H9 (cell line): ENCODE data around the gene IGF1R. TPM values are rescaled to one million over a fixed set of nuclear protein-coding genes. Genes with fewer than 3 reads are reported as not detected.

ENCODE experiments used
- DNase-seq: peaks from one replicate; pipeline ENCODE4 v3.0.0-alpha.2; 2017
- H2AFZ ChIP-seq: one replicate; pipeline ENCODE4 v1.6.1; 2013; ENCODE audit warnings: mild to moderate bottlenecking, low read length, control low read depth, moderate library complexity
- H2AK5ac ChIP-seq: 2 replicates; pipeline ENCODE4 v1.6.1; 2013; ENCODE audit warnings: low read length, control low read depth, mixed read lengths; ENCODE audit not compliant: insufficient read length
- H2BK120ac ChIP-seq: one replicate; pipeline ENCODE4 v1.6.1; 2013; ENCODE audit warnings: low read depth, mild to moderate bottlenecking, low read length, control low read depth, inconsistent platforms; ENCODE audit not compliant: poor library complexity, severe bottlenecking
- H2BK12ac ChIP-seq: 2 replicates; pipeline ENCODE4 v1.6.1; 2013; ENCODE audit warnings: low read length, control low read depth, mixed read lengths, low read depth; ENCODE audit not compliant: insufficient read length
- H2BK15ac ChIP-seq: 2 replicates; pipeline ENCODE4 v1.6.1; 2013; ENCODE audit warnings: low read depth, low read length, control low read depth
- H2BK20ac ChIP-seq: one replicate; pipeline ENCODE4 v1.6.1; 2013; ENCODE audit warnings: low read depth, mild to moderate bottlenecking, low read length, control low read depth, inconsistent platforms; ENCODE audit not compliant: poor library complexity, severe bottlenecking
- H2BK5ac ChIP-seq: 2 replicates; pipeline ENCODE4 v1.6.1; 2013; ENCODE audit warnings: low read length, control low read depth, mixed read lengths; ENCODE audit not compliant: insufficient read length
- H3K14ac ChIP-seq: 2 replicates; pipeline ENCODE4 v1.6.1; 2013; ENCODE audit warnings: low read length, control low read depth; ENCODE audit not compliant: insufficient read depth
- H3K18ac ChIP-seq: 2 replicates; pipeline ENCODE4 v1.6.1; 2013; ENCODE audit warnings: low read depth, mild to moderate bottlenecking, mixed read lengths, low read length, control low read depth; ENCODE audit not compliant: insufficient read length
- H3K23ac ChIP-seq: 2 replicates; pipeline ENCODE4 v1.6.1; 2013; ENCODE audit warnings: low read length, control low read depth, mixed read lengths, low read depth; ENCODE audit not compliant: insufficient read length
- H3K23me2 ChIP-seq: 2 replicates; pipeline ENCODE4 v1.6.1; 2013; ENCODE audit warnings: low read depth, mild to moderate bottlenecking, mixed read lengths, low read length, control low read depth; ENCODE audit not compliant: insufficient read length, poor library complexity, severe bottlenecking
- H3K27ac ChIP-seq: 2 replicates; pipeline ENCODE4 v1.5.1; 2013; ENCODE audit warnings: low read length, control low read depth, mixed read lengths, low read depth; ENCODE audit not compliant: insufficient read length
- H3K27me3 ChIP-seq: 2 replicates; pipeline ENCODE4 v1.6.1; 2013; ENCODE audit warnings: low read length, control low read depth, inconsistent platforms; ENCODE audit not compliant: insufficient read depth
- H3K4ac ChIP-seq: 2 replicates; pipeline ENCODE4 v1.6.1; 2013; ENCODE audit warnings: low read depth, mild to moderate bottlenecking, control low read depth, inconsistent platforms, low read length, moderate library complexity
- H3K4me1 ChIP-seq: 2 replicates; pipeline ENCODE4 v1.6.1; 2013; ENCODE audit warnings: low read length, control low read depth, inconsistent platforms; ENCODE audit not compliant: insufficient read depth
- H3K4me2 ChIP-seq: 2 replicates; pipeline ENCODE4 v1.6.1; 2013; ENCODE audit warnings: low read length, control low read depth, mixed read lengths; ENCODE audit not compliant: insufficient read length, insufficient read depth
- H3K56ac ChIP-seq: 2 replicates; pipeline ENCODE4 v1.6.1; 2013; ENCODE audit warnings: low read depth, mild to moderate bottlenecking, mixed read lengths, low read length, control low read depth; ENCODE audit not compliant: insufficient read length
- H3K79me1 ChIP-seq: 2 replicates; pipeline ENCODE4 v1.6.1; 2013; ENCODE audit warnings: low read depth, mild to moderate bottlenecking, moderate library complexity, low read length, control low read depth, inconsistent platforms; ENCODE audit not compliant: insufficient read depth, poor library complexity, severe bottlenecking
- H3K79me2 ChIP-seq: 2 replicates; pipeline ENCODE4 v1.6.1; 2013; ENCODE audit warnings: low read length, control low read depth, inconsistent platforms; ENCODE audit not compliant: insufficient read depth
- H3K9ac ChIP-seq: 2 replicates; pipeline ENCODE4 v1.6.1; 2013; ENCODE audit warnings: low read length, control low read depth, mixed read lengths; ENCODE audit not compliant: insufficient read length; ENCODE audit errors: extremely low read depth
- H3K9me3 ChIP-seq: one replicate; pipeline ENCODE4 v1.6.1; 2013; ENCODE audit warnings: low read depth, low read length, inconsistent platforms; ENCODE audit not compliant: control insufficient read depth
- H3T11ph ChIP-seq: one replicate; pipeline ENCODE4 v1.6.1; 2013; ENCODE audit warnings: mild to moderate bottlenecking, low read length, control low read depth, inconsistent platforms
- H4K20me1 ChIP-seq: one replicate; pipeline ENCODE4 v1.6.1; 2013; ENCODE audit not compliant: control insufficient read depth, insufficient read length, insufficient read depth
- H4K5ac ChIP-seq: 2 replicates; pipeline ENCODE4 v1.6.1; 2013; ENCODE audit warnings: low read depth, mild to moderate bottlenecking, mixed read lengths, low read length, control low read depth; ENCODE audit not compliant: insufficient read length
- H4K8ac ChIP-seq: replicated peaks from 2 replicates; pipeline ENCODE4 v1.6.1; 2013; ENCODE audit warnings: low read length, control low read depth, mixed read lengths, low read depth; ENCODE audit not compliant: insufficient read length
- H4K91ac ChIP-seq: 2 replicates; pipeline ENCODE4 v1.6.1; 2013; ENCODE audit warnings: low read depth, mild to moderate bottlenecking, moderate library complexity, mixed read lengths, low read length, control low read depth; ENCODE audit not compliant: insufficient read length
- H3K27ac Mint-ChIP-seq, 3 experiments: 2 replicates in 2 of 3; 3 replicates in 1 of 3; pipeline ENCODE4 v1.8.0; 2020 to 2021; ENCODE audit warnings: mixed read lengths in 3 of 3, mild to moderate bottlenecking in 1 of 3, moderate library complexity in 1 of 3
- H3K27me3 Mint-ChIP-seq: 2 replicates; pipeline ENCODE4 v1.8.0; 2021; ENCODE audit warnings: low read depth, mild to moderate bottlenecking, moderate library complexity, mixed read lengths
- H3K36me3 Mint-ChIP-seq, 3 experiments: 2 replicates in 2 of 3; 3 replicates in 1 of 3; pipeline ENCODE4 v1.8.0; 2020 to 2021; ENCODE audit warnings: low read depth in 3 of 3, mixed read lengths in 3 of 3; ENCODE audit not compliant: insufficient read depth in 1 of 3
- H3K4me1 Mint-ChIP-seq, 2 experiments: 2 replicates each; pipeline ENCODE4 v1.8.0; 2020; ENCODE audit warnings: mixed read lengths in 2 of 2
- H3K4me3 Mint-ChIP-seq, 2 experiments: 2 replicates in 1 of 2; 3 replicates in 1 of 2; pipeline ENCODE4 v1.8.0; 2020 to 2021; ENCODE audit warnings: mild to moderate bottlenecking in 2 of 2, mixed read lengths in 2 of 2, moderate library complexity in 1 of 2
- H3K9me3 Mint-ChIP-seq, 2 experiments: 2 replicates in 1 of 2; 3 replicates in 1 of 2; pipeline ENCODE4 v1.8.0; 2020; ENCODE audit warnings: mild to moderate bottlenecking in 2 of 2, mixed read lengths in 2 of 2, moderate library complexity in 1 of 2
- CTCF ChIP-seq: fragments of 200-600 bp; sonication (generic); conservative IDR thresholded peaks from 3 replicates; pipeline ENCODE4 v1.8.0; 2021; ENCODE audit warnings: antibody characterized with exemption, mild to moderate bottlenecking
- WGBS: extraction: QIAGEN DNeasy Blood & Tissue Kit; methylation state at CpG from one replicate; pipeline ENCODE4 v1.1.7; 2013; ENCODE audit warnings: missing lambda C conversion rate, low lambda C conversion rate, mixed read lengths; ENCODE audit not compliant: insufficient read length; ENCODE audit errors: extremely low coverage; 5-methylcytosine and 5-hydroxymethylcytosine counted together
- total RNA-seq: library from RNA; stranded (reverse); gene quantifications from 2 replicates; pipeline ENCODE4 v1.2.1, GENCODE V29; 2021

Gene IGF1R
- total RNA-seq, 1 experiment from 2014 or later = 70.0 TPM

GRCh38 chr15:98952381-98952803 lies 304.1 kb downstream of the IGF1R start:
- Histone ChIP-seq H3K14ac (no peak overlapping the region), H2BK120ac (no peak overlapping the region), H2BK12ac (no peak overlapping the region), H3K56ac (no peak overlapping the region), H3K9ac (no peak overlapping the region), H3K27ac (no peak overlapping the region), H3K23me2 (no peaks in the 10 kb centered on the region), H3K79me1 (no peaks in the 10 kb centered on the region), H2BK5ac (no peak overlapping the region), H3K27me3 (no peaks in the 10 kb centered on the region), H2AK5ac (no peak overlapping the region), H3T11ph (no peak overlapping the region), H2AFZ (no peak overlapping the region), H3K23ac (no peak overlapping the region), H4K91ac (no peak overlapping the region), H4K20me1 (no peaks in the 10 kb centered on the region), H4K8ac (no peak overlapping the region), H3K18ac (no peak overlapping the region), H3K4me1 (no peaks in the 10 kb centered on the region), H2BK20ac (no peak overlapping the region), H3K4ac (no peak overlapping the region), H4K5ac (no peak overlapping the region), H3K9me3 (no peaks in the 10 kb centered on the region), H2BK15ac (no peak overlapping the region), H3K4me2 (no peak overlapping the region), H3K79me2 (no peaks in the 10 kb centered on the region)
- Mint-ChIP-seq H3K4me1 (no peaks in the 10 kb centered on the region), H3K27ac (peak overlapping the region in 1 of 3 experiments; percentile 18; a peak in 2 of 7 replicates), H3K4me3 (no peak overlapping the region), H3K9me3 (no peaks in the 10 kb centered on the region), H3K36me3 (peaks cover 22 to 73% (median 65%) of the 10 kb centered on the region in 3 experiments; a peak in 6 of 7 replicates), H3K27me3 (no peaks in the 10 kb centered on the region)
- no CpG with 5 or more reads among the region's 6 CpGs for WGBS
- no peak for TF ChIP-seq CTCF
- DNase-seq = no peak
